Measurements from ENCODE around the gene SH3GL3. TPM values are rescaled to one million over a fixed set of nuclear protein-coding genes. Genes with fewer than 3 reads are reported as not detected.

The SH3GL3 gene
- total RNA-seq, 2 donors from 2014 or later: not detected

GRCh38 chr15:83498801-83499200, 51.7 kb downstream of the SH3GL3 start:
- DNase-seq (ENCODE audit: low spot score) (no peak), ATAC-seq (no peak)
- Mint-ChIP-seq H3K27me3 (peaks cover 7 to 8% of the 10 kb centered on the region in 2 donors), H3K4me1 (ENCODE audit: low read depth in 2 of 2) (no peaks in the 10 kb centered on the region), H3K36me3 (no peaks in the 10 kb centered on the region), H3K4me3 (no peak overlapping the region), H3K9me3 (peaks cover 4% of the 10 kb centered on the region), H3K27ac (no peak overlapping the region)

GRCh38 chr15:83499476-83499875, 52.3 kb downstream of the SH3GL3 start:
- Mint-ChIP-seq H3K4me3 (no peak overlapping the region), H3K36me3 (no peaks in the 10 kb centered on the region), H3K9me3 (peaks cover 4% of the 10 kb centered on the region), H3K27ac (no peak overlapping the region), H3K27me3 (peaks cover 7 to 8% of the 10 kb centered on the region in 2 donors), H3K4me1 (ENCODE audit: low read depth in 2 of 2) (no peaks in the 10 kb centered on the region)
- no peak for ATAC-seq
- no peak for DNase-seq (ENCODE audit: low spot score)

- H3K4me1 Mint-ChIP-seq (ENCODE audit: low read depth in 2 of 2): no peaks in the 10 kb centered on the region
- DNase-seq (ENCODE audit: low spot score) (no peak), ATAC-seq (no peak)
- no peak overlapping the region for H3K4me3 Mint-ChIP-seq
- H3K9me3 Mint-ChIP-seq: no peaks in the 10 kb centered on the region
- peaks cover under 1 to 3% of the 10 kb centered on the region in 2 donors for H3K27me3 Mint-ChIP-seq
- no peaks in the 10 kb centered on the region for H3K36me3 Mint-ChIP-seq
- no peak overlapping the region for H3K27ac Mint-ChIP-seq
Measured at GRCh38 chr15:83503595-83504364, 56.6 kb downstream of the SH3GL3 start.

GRCh38 chr15:83504365-83504764, 57.2 kb downstream of the SH3GL3 start:
- Mint-ChIP-seq H3K36me3 (no peaks in the 10 kb centered on the region), H3K9me3 (no peaks in the 10 kb centered on the region), H3K27me3 (peaks cover 0 to 3% of the 10 kb centered on the region in 2 donors), H3K27ac (no peak overlapping the region), H3K4me3 (no peak overlapping the region), H3K4me1 (ENCODE audit: low read depth in 2 of 2) (no peaks in the 10 kb centered on the region)
- DNase-seq (ENCODE audit: low spot score): no peak
- no peak for ATAC-seq

GRCh38 chr15:83510001-83510400, 62.9 kb downstream of the SH3GL3 start:
- H3K9me3 Mint-ChIP-seq: no peaks in the 10 kb centered on the region
- ATAC-seq: no peak
- H3K36me3 Mint-ChIP-seq: no peaks in the 10 kb centered on the region
- peaks cover 5 to 18% of the 10 kb centered on the region in 2 donors for H3K27me3 Mint-ChIP-seq
- no peak overlapping the region for H3K4me3 Mint-ChIP-seq
- no peak for DNase-seq (ENCODE audit: low spot score)
- no peak overlapping the region for H3K27ac Mint-ChIP-seq
- H3K4me1 Mint-ChIP-seq (ENCODE audit: low read depth in 2 of 2): no peaks in the 10 kb centered on the region

GRCh38 chr15:83512459-83512858, 65.3 kb downstream of the SH3GL3 start:
- DNase-seq (ENCODE audit: low spot score) (no peak), ATAC-seq (peak in 1 of 2 donors; percentile 20)
- H3K4me1 Mint-ChIP-seq (ENCODE audit: low read depth in 2 of 2): no peaks in the 10 kb centered on the region

GRCh38 chr15:83514584-83514983, 67.4 kb downstream of the SH3GL3 start:
- Mint-ChIP-seq H3K9me3 (peaks cover 2% of the 10 kb centered on the region), H3K27me3 (peaks cover 9 to 39% of the 10 kb centered on the region in 2 donors), H3K27ac (no peak overlapping the region), H3K4me3 (no peak overlapping the region), H3K36me3 (no peaks in the 10 kb centered on the region), H3K4me1 (ENCODE audit: low read depth in 2 of 2) (no peaks in the 10 kb centered on the region)
- DNase-seq (ENCODE audit: low spot score) (no peak), ATAC-seq (no peak)

More at GRCh38 chr15:83512459-83512858, 65.3 kb downstream of the SH3GL3 start:
- Mint-ChIP-seq H3K27ac (no peak overlapping the region), H3K27me3 (peaks cover 7 to 27% of the 10 kb centered on the region in 2 donors), H3K4me3 (no peak overlapping the region), H3K36me3 (no peaks in the 10 kb centered on the region), H3K9me3 (no peaks in the 10 kb centered on the region)

GRCh38 chr15:83515164-83515563, 68.0 kb downstream of the SH3GL3 start:
- DNase-seq (ENCODE audit: low spot score): no peak
- Mint-ChIP-seq H3K9me3 (peaks cover 2% of the 10 kb centered on the region), H3K36me3 (no peaks in the 10 kb centered on the region), H3K27me3 (peaks cover 9 to 45% of the 10 kb centered on the region in 2 donors), H3K4me3 (no peak overlapping the region), H3K27ac (no peak overlapping the region), H3K4me1 (ENCODE audit: low read depth in 2 of 2) (no peaks in the 10 kb centered on the region)
- no peak for ATAC-seq

- ATAC-seq (no peak), DNase-seq (ENCODE audit: low spot score) (no peak)
- no peaks in the 10 kb centered on the region for H3K4me1 Mint-ChIP-seq (ENCODE audit: low read depth in 2 of 2)
- no peaks in the 10 kb centered on the region for H3K36me3 Mint-ChIP-seq
- H3K9me3 Mint-ChIP-seq: peaks cover 2% of the 10 kb centered on the region
- peaks cover 10 to 53% of the 10 kb centered on the region in 2 donors for H3K27me3 Mint-ChIP-seq
- no peak overlapping the region for H3K4me3 Mint-ChIP-seq
- no peak overlapping the region for H3K27ac Mint-ChIP-seq
Measured at GRCh38 chr15:83516935-83517334, 69.8 kb downstream of the SH3GL3 start.

- no peak for ATAC-seq
- peaks cover 20% of the 10 kb centered on the region for H3K36me3 Mint-ChIP-seq
- peaks cover 14 to 22% of the 10 kb centered on the region in 2 donors for H3K27me3 Mint-ChIP-seq
- H3K9me3 Mint-ChIP-seq: peaks cover 15% of the 10 kb centered on the region
- H3K27ac Mint-ChIP-seq: no peak overlapping the region
- no peaks in the 10 kb centered on the region for H3K4me1 Mint-ChIP-seq (ENCODE audit: low read depth in 2 of 2)
- H3K4me3 Mint-ChIP-seq: no peak overlapping the region
- no peak for DNase-seq (ENCODE audit: low spot score)
Measured at GRCh38 chr15:83526319-83526718, 79.2 kb downstream of the SH3GL3 start.

GRCh38 chr15:83533410-83533962, 86.3 kb downstream of the SH3GL3 start:
- Mint-ChIP-seq H3K4me1 (ENCODE audit: low read depth in 2 of 2) (no peaks in the 10 kb centered on the region), H3K27ac (no peak overlapping the region), H3K4me3 (no peak overlapping the region), H3K9me3 (peaks cover 4% of the 10 kb centered on the region), H3K27me3 (peaks cover 0 to 6% of the 10 kb centered on the region in 2 donors), H3K36me3 (peaks cover 5% of the 10 kb centered on the region)
- ATAC-seq (no peak), DNase-seq (ENCODE audit: low spot score) (no peak)

- Mint-ChIP-seq H3K9me3 (peaks cover 3% of the 10 kb centered on the region), H3K27me3 (peaks cover 10 to 18% of the 10 kb centered on the region in 2 donors), H3K36me3 (no peaks in the 10 kb centered on the region), H3K4me1 (ENCODE audit: low read depth in 2 of 2) (no peaks in the 10 kb centered on the region), H3K27ac (no peak overlapping the region), H3K4me3 (no peak overlapping the region)
- DNase-seq (ENCODE audit: low spot score): no peak
- no peak for ATAC-seq
Measured at GRCh38 chr15:83537606-83538005, 90.5 kb downstream of the SH3GL3 start.

- Mint-ChIP-seq H3K4me3 (no peak overlapping the region), H3K9me3 (peaks cover 3% of the 10 kb centered on the region), H3K4me1 (ENCODE audit: low read depth in 2 of 2) (no peaks in the 10 kb centered on the region), H3K27me3 (peaks cover 15 to 25% of the 10 kb centered on the region in 2 donors), H3K36me3 (no peaks in the 10 kb centered on the region), H3K27ac (no peak overlapping the region)
- DNase-seq (ENCODE audit: low spot score) (no peak), ATAC-seq (no peak)
Measured at GRCh38 chr15:83538682-83539081, 91.5 kb downstream of the SH3GL3 start.

- H3K27me3 Mint-ChIP-seq: peaks cover 36 to 54% of the 10 kb centered on the region in 2 donors
- peaks cover under 1% of the 10 kb centered on the region for H3K9me3 Mint-ChIP-seq
- no peaks in the 10 kb centered on the region for H3K4me1 Mint-ChIP-seq (ENCODE audit: low read depth in 2 of 2)
- H3K27ac Mint-ChIP-seq: no peak overlapping the region
- H3K4me3 Mint-ChIP-seq: no peak overlapping the region
- ATAC-seq: no peak
- no peaks in the 10 kb centered on the region for H3K36me3 Mint-ChIP-seq
- DNase-seq (ENCODE audit: low spot score): no peak
Measured at GRCh38 chr15:83545804-83546511, 98.8 kb downstream of the SH3GL3 start.
